Osteoblast (primary cell): ENCODE data around the gene MYADML2. TPM values are rescaled to one million over a fixed set of nuclear protein-coding genes. Genes with fewer than 3 reads are reported as not detected.

ENCODE experiments used
- DNase-seq: peaks from one replicate; pipeline ENCODE4 v3.0.0; 2011; ENCODE audit warnings: low spot score, mixed read lengths; ENCODE audit not compliant: insufficient read length; ENCODE audit errors: missing footprints
- H2AFZ ChIP-seq: 2 replicates; pipeline ENCODE4 v1.6.0; 2011; ENCODE audit warnings: mild to moderate bottlenecking, low read length
- H3K27ac ChIP-seq: 2 replicates; pipeline ENCODE4 v1.5.1; 2011; ENCODE audit warnings: mild to moderate bottlenecking, low read depth, low read length, moderate library complexity
- H3K27me3 ChIP-seq: 2 replicates; pipeline ENCODE4 v1.6.0; 2012; ENCODE audit warnings: mild to moderate bottlenecking, control low read depth, inconsistent platforms, low read length, moderate library complexity; ENCODE audit not compliant: insufficient read depth
- H3K36me3 ChIP-seq: 2 replicates; pipeline ENCODE4 v1.5.1; 2011; ENCODE audit warnings: mild to moderate bottlenecking, low read length, control low read depth, moderate library complexity; ENCODE audit not compliant: insufficient read depth
- H3K4me1 ChIP-seq: 2 replicates; pipeline ENCODE4 v1.5.1; 2011; ENCODE audit warnings: mild to moderate bottlenecking, low read length, control low read depth, moderate library complexity; ENCODE audit not compliant: insufficient read depth
- H3K4me2 ChIP-seq: 2 replicates; pipeline ENCODE4 v1.6.0; 2011; ENCODE audit warnings: mild to moderate bottlenecking, low read length; ENCODE audit not compliant: insufficient read depth
- H3K4me3 ChIP-seq: fragments of 200-600 bp; sonication (generic); 3 replicates; pipeline ENCODE4 v1.5.1; 2012; ENCODE audit warnings: mild to moderate bottlenecking, low read length, inconsistent platforms; ENCODE audit not compliant: insufficient read depth
- H3K79me2 ChIP-seq: 2 replicates; pipeline ENCODE4 v1.6.0; 2012; ENCODE audit warnings: mild to moderate bottlenecking, low read length, control low read depth, inconsistent platforms; ENCODE audit not compliant: insufficient read depth
- H3K9me3 ChIP-seq: 2 replicates; pipeline ENCODE4 v1.5.1; 2011; ENCODE audit warnings: low read depth, low read length, control low read depth
- H4K20me1 ChIP-seq: 2 replicates; pipeline ENCODE4 v1.6.0; 2012; ENCODE audit warnings: mild to moderate bottlenecking, low read length, control low read depth; ENCODE audit not compliant: insufficient read depth
- CTCF ChIP-seq: IDR thresholded peaks from 2 replicates; pipeline ENCODE4 v1.5.1; 2011; ENCODE audit warnings: mild to moderate bottlenecking, low read depth, low read length, moderate library complexity; ENCODE audit errors: extremely low read depth
- total RNA-seq: library from RNA; depleted of rRNA; stranded (reverse); fragments of >200 nt; gene quantifications from 2 replicates; pipeline ENCODE4 v1.2.3, GENCODE V29; 2012

The MYADML2 gene
- total RNA-seq, 1 donor: not detected

DNA sequence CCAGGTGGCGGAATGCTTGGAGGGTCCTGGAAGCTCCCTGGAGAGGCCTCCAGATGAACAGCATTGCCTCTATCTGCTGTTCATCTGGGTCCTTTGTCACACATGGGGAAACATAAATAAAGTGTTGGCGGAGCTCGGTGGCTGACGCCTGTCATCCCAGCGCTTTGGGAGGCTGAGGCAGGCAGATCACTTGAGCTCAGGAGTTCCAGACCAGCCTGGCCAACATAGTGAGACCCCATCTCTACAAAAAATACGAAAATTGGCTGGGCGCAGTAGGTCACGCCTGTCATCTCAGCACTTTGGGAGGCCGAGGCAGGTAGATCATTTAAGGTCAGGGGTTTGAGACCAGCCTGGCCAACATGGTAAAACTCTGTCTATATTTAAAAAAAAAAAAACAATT is 2.2 kb downstream of the MYADML2 start:
- H3K27me3 ChIP-seq: peaks cover 7% of the 10 kb centered on the region
- no peaks in the 10 kb centered on the region for H3K36me3 ChIP-seq
- no peaks in the 10 kb centered on the region for H3K9me3 ChIP-seq
- no peak for TF ChIP-seq CTCF
- H3K27ac ChIP-seq: no peak overlapping the region
- H3K4me3 ChIP-seq: no peak overlapping the region
- no peaks in the 10 kb centered on the region for H4K20me1 ChIP-seq
- no peak overlapping the region for H2AFZ ChIP-seq
- no peaks in the 10 kb centered on the region for H3K79me2 ChIP-seq
- no peaks in the 10 kb centered on the region for H3K4me1 ChIP-seq
- no peak for DNase-seq
- no peak overlapping the region for H3K4me2 ChIP-seq

DNA sequence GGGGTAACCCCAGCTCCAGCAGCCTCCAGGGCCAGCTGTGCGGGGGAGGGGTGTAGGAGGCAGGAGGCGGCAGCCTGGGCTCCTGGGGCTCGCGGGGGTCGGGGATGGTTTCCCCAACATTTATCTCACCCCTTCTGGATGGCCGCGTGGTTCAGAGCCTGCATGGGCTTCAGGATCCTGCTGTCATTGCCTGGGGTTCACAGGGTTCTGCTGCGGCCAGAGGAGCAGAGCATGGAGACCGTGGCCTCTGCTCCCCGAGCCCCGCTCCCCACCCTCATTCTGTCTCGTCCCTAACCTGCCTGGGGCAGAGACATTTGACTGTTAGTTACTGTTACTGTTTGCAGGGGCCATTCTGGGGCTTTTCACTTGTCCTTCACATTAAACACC is 4.9 kb downstream of the MYADML2 start:
- Histone ChIP-seq H2AFZ (no peak overlapping the region), H4K20me1 (no peaks in the 10 kb centered on the region), H3K79me2 (no peaks in the 10 kb centered on the region), H3K36me3 (no peaks in the 10 kb centered on the region), H3K4me1 (no peaks in the 10 kb centered on the region), H3K9me3 (no peaks in the 10 kb centered on the region), H3K27me3 (peaks cover 7% of the 10 kb centered on the region), H3K27ac (no peak overlapping the region), H3K4me3 (no peak overlapping the region), H3K4me2 (no peak overlapping the region)
- no peak for TF ChIP-seq CTCF
- no peak for DNase-seq

- Histone ChIP-seq H3K4me3 (no peak overlapping the region), H3K4me1 (peaks cover 3% of the 10 kb centered on the region), H3K27me3 (peaks cover 7% of the 10 kb centered on the region), H4K20me1 (no peaks in the 10 kb centered on the region), H3K4me2 (no peak overlapping the region), H3K79me2 (peaks cover 3% of the 10 kb centered on the region), H2AFZ (no peak overlapping the region), H3K36me3 (no peaks in the 10 kb centered on the region), H3K9me3 (no peaks in the 10 kb centered on the region), H3K27ac (no peak overlapping the region)
- no peak for TF ChIP-seq CTCF
- no peak for DNase-seq
These were observed 5.4 kb downstream of the MYADML2 start for GRCh38 chr17:81941484-81942166.

- H3K79me2 ChIP-seq: peaks cover 6% of the 10 kb centered on the region
- no peaks in the 10 kb centered on the region for H3K36me3 ChIP-seq
- no peak overlapping the region for H2AFZ ChIP-seq
- no peak overlapping the region for H3K27ac ChIP-seq
- no peak overlapping the region for H3K4me3 ChIP-seq
- H3K27me3 ChIP-seq: peaks cover 7% of the 10 kb centered on the region
- no peak for DNase-seq
- peaks cover 6% of the 10 kb centered on the region for H3K4me1 ChIP-seq
- H3K9me3 ChIP-seq: no peaks in the 10 kb centered on the region
- H3K4me2 ChIP-seq: no peak overlapping the region
- H4K20me1 ChIP-seq: no peaks in the 10 kb centered on the region
- no peak for TF ChIP-seq CTCF
These were observed 6.2 kb downstream of the MYADML2 start for GRCh38 chr17:81940538-81941483.
